HepG2 (cell line): Measurements from ENCODE around the gene SYCE1L. TPM values are rescaled to one million over a fixed set of nuclear protein-coding genes. Genes with fewer than 3 reads are reported as not detected.

Experiments used
- POLR2AphosphoS5 ChIP-seq: IDR thresholded peaks from 2 replicates; pipeline ENCODE4 v1.6.1; 2012; ENCODE audit warnings: low read depth, low read length
- SP4 ChIP-seq: sonication (generic); formaldehyde crosslinking; IDR thresholded peaks from 2 replicates; pipeline ENCODE4 v1.8.1; 2023; ENCODE audit warnings: mild to moderate bottlenecking, missing genetic modification reagents
- ZBTB37 ChIP-seq: sonication (generic); formaldehyde crosslinking; IDR thresholded peaks from 2 replicates; pipeline ENCODE4 v1.4.0; 2020; ENCODE audit warnings: mild to moderate bottlenecking, missing genetic modification reagents
- ZBTB40 ChIP-seq, 2 experiments: fragments of 450-650 bp in 1 of 2; sonication (generic) in 1 of 2; formaldehyde crosslinking in 1 of 2; IDR thresholded peaks; 2 replicates each; pipeline versions ENCODE4 v1.6.1 to v1.8.0; 2016 to 2022; ENCODE audit warnings: antibody characterized with exemption in 1 of 2, mild to moderate bottlenecking in 1 of 2, missing genetic modification reagents in 1 of 2
- ZMYM3 ChIP-seq: sonication (generic); formaldehyde crosslinking; IDR thresholded peaks from 2 replicates; pipeline ENCODE4 v1.5.1; 2020; ENCODE audit warnings: mild to moderate bottlenecking, missing genetic modification reagents
- ZNF276 ChIP-seq: sonication (generic); formaldehyde crosslinking; IDR thresholded peaks from 2 replicates; pipeline ENCODE4 v1.4.0; 2020; ENCODE audit warnings: mild to moderate bottlenecking, low read depth, missing genetic modification reagents
- polyA plus RNA-seq, 8 experiments: library from polyadenylated mRNA; depleted of rRNA in 3 of 8; stranded (reverse) in 7 of 8; unstranded in 1 of 8; fragments of >200 nt; fragmentation: Illumina TruSeq in 4 of 8; extraction: Trizol in 4 of 8; gene quantifications; 2 replicates each; pipeline versions ENCODE4 v1.2.1 to v1.2.3, GENCODE V29; 2011 to 2016; ENCODE audit warnings: low read depth in 4 of 8, missing spikeins in 1 of 8, mixed read lengths in 1 of 8; ENCODE audit not compliant: insufficient read depth in 1 of 8
- total RNA-seq, 5 experiments: library from RNA; depleted of rRNA; stranded (reverse); fragments of >200 nt; fragmentation: Illumina TruSeq; extraction: Trizol; gene quantifications; 2 replicates each; pipeline ENCODE4 v1.2.3, GENCODE V29; 2016; ENCODE audit warnings: low read depth in 1 of 5

SYCE1L gene
- total and polyA plus RNA-seq, 2 of the 13 experiments (the other 11 are each of a cell fraction or from before 2014, with no cell fraction given): 0.22 TPM; not detected in 1

- TF ChIP-seq ZBTB40 (IDR thresholded peaks at IDR 0.05): no peak
- TF ChIP-seq ZBTB40 (CRISPR knock-in tag; IDR thresholded peaks at IDR 0.05): no peak
- TF ChIP-seq ZBTB37 (CRISPR knock-in tag): no peak
- no peak for TF ChIP-seq POLR2AphosphoS5
- no peak for TF ChIP-seq ZMYM3
- no peak for TF ChIP-seq SP4 (CRISPR knock-in tag)
- no peak for TF ChIP-seq ZNF276
Observed at GRCh38 chr16:77227745-77228144, 28.5 kb downstream of the SYCE1L start (continued).
